GM12865 (cell line): ENCODE measurements around the gene PDE3B.

Source experiments
- DNase-seq: peaks from one replicate; pipeline ENCODE4 v3.0.0; 2010; ENCODE audit warnings: low read depth
- H3K4me3 ChIP-seq: 2 replicates; pipeline ENCODE4 v1.5.1; 2011; ENCODE audit warnings: mild to moderate bottlenecking, low read depth, low read length, control low read depth
- CTCF ChIP-seq: IDR thresholded peaks from 2 replicates; pipeline ENCODE4 v1.5.1; 2011; ENCODE audit warnings: low read length, control low read depth, low read depth, inconsistent platforms; ENCODE audit not compliant: insufficient read depth; ENCODE audit errors: missing control alignments

PDE3B gene

GRCh38 chr11:14617241-14618027, 26.2 kb upstream of the PDE3B start:
- TF ChIP-seq CTCF: no peak
- H3K4me3 ChIP-seq: no peak overlapping the region
- DNase-seq: no peak

GRCh38 chr11:14618060-14618459, 25.5 kb upstream of the PDE3B start:
- no peak for TF ChIP-seq CTCF
- no peak for DNase-seq

GRCh38 chr11:14619603-14620531, 23.7 kb upstream of the PDE3B start:
- no peak for TF ChIP-seq CTCF
- no peak overlapping the region for H3K4me3 ChIP-seq
- no peak for DNase-seq

More at GRCh38 chr11:14618060-14618459, 25.5 kb upstream of the PDE3B start:
- H3K4me3 ChIP-seq: no peak overlapping the region

- no peak for DNase-seq
- no peak for TF ChIP-seq CTCF
- no peak overlapping the region for H3K4me3 ChIP-seq
Measured at GRCh38 chr11:14622223-14622954, 21.2 kb upstream of the PDE3B start.

GRCh38 chr11:14623036-14623435, 20.6 kb upstream of the PDE3B start:
- DNase-seq: no peak
- peak; percentile 4 for TF ChIP-seq CTCF
- no peak overlapping the region for H3K4me3 ChIP-seq

- no peak for TF ChIP-seq CTCF
- no peak for DNase-seq
- no peak overlapping the region; the same call in 1 of the 2 replicates for H3K4me3 ChIP-seq
Measured at GRCh38 chr11:14625586-14626205, 17.9 kb upstream of the PDE3B start.
